Peyer's patch (tissue), 4 donors: ENCODE data around the gene SPATA2.

Experiments used
- POLR2A ChIP-seq, 2 donors: fragments of 450-650 bp; IDR thresholded peaks; one replicate each; pipeline ENCODE4 v1.5.1; 2017; ENCODE audit warnings: antibody characterized with exemption in 2 of 2, mild to moderate bottlenecking in 2 of 2, moderate library complexity in 2 of 2
- TF ChIP-seq, protein P1 (sequence below), 6 experiments: fragments of 450-650 bp in 4 of 6; fragments of 200-600 bp in 2 of 6; sonication (generic) in 1 of 6; IDR thresholded peaks; one replicate each; pipeline ENCODE4 v1.5.1; 2017 to 2019; ENCODE audit warnings: antibody characterized with exemption in 6 of 6, mild to moderate bottlenecking in 3 of 6, moderate library complexity in 1 of 6

DNA sequence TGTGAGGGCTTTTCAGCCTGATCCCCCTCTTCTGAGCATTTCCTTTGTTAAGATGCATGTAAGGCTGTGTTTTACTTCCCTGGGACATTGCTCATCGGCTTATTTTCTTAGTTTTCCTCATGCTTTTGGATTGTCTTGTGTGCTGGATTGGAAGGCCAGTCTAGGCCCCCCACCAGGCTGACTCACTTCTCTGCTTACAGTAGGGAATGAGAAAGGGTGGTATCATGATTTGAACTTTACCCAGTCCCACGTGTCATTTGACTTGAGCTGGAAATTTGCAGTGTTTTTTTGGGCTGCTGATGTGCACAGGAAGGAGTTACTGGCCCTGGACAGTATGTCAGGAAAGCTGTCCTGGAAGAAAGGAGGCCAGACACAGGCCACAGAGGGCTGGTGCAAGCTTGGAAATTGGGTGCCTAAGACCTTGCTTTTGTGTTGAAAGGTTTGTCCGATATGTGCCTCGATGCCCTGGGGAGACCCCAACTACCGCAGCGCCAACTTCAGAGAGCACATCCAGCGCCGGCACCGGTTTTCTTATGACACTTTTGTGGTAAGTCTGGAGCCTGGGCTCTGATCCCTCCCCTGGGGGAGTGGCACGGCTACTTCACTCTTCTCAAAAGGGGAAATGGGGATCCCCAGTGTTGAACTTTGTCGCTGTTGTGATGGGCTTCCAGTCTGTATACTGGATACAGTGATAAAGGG is 33.6 kb upstream of the SPATA2 start:
- TF ChIP-seq, protein P1, sequence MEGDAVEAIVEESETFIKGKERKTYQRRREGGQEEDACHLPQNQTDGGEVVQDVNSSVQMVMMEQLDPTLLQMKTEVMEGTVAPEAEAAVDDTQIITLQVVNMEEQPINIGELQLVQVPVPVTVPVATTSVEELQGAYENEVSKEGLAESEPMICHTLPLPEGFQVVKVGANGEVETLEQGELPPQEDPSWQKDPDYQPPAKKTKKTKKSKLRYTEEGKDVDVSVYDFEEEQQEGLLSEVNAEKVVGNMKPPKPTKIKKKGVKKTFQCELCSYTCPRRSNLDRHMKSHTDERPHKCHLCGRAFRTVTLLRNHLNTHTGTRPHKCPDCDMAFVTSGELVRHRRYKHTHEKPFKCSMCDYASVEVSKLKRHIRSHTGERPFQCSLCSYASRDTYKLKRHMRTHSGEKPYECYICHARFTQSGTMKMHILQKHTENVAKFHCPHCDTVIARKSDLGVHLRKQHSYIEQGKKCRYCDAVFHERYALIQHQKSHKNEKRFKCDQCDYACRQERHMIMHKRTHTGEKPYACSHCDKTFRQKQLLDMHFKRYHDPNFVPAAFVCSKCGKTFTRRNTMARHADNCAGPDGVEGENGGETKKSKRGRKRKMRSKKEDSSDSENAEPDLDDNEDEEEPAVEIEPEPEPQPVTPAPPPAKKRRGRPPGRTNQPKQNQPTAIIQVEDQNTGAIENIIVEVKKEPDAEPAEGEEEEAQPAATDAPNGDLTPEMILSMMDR (IDR thresholded peaks at IDR 0.05): no peak
- TF ChIP-seq POLR2A (IDR thresholded peaks at IDR 0.05): no peak
